HG02588 (cell line): Measurements from ENCODE around the gene KDM2A.
A peak's percentile ranks its signal among the peaks of the same experiment; 100 is the strongest.

Experiments
- ATAC-seq: cut with Tn5 transposase; IDR thresholded peaks from one replicate; pipeline ENCODE4 v1.9.1; 2021; ENCODE audit warnings: mild to moderate bottlenecking, moderate library complexity; ENCODE audit not compliant: unreplicated experiment

KDM2A gene

GRCh38 chr11:67282876-67283371 is 163.9 kb downstream of the KDM2A start:
- ATAC-seq, result no peak

- ATAC-seq, result no peak
Measured at GRCh38 chr11:67283481-67283963, 164.5 kb downstream of the KDM2A start.

GRCh38 chr11:67284811-67285540 is 165.9 kb downstream of the KDM2A start:
- no peak for ATAC-seq

- no peak for ATAC-seq
Measured at GRCh38 chr11:67285541-67286498, 166.8 kb downstream of the KDM2A start.

- ATAC-seq, result no peak
Measured at GRCh38 chr11:67286621-67287333, 167.7 kb downstream of the KDM2A start.

GRCh38 chr11:67287355-67288197 is 168.5 kb downstream of the KDM2A start:
- ATAC-seq, result no peak

GRCh38 chr11:67288198-67288451 is 169.1 kb downstream of the KDM2A start:
- ATAC-seq, result no peak

GRCh38 chr11:67288452-67289225 is 169.6 kb downstream of the KDM2A start:
- ATAC-seq, result peak; percentile 56

GRCh38 chr11:67289226-67289650 is 170.2 kb downstream of the KDM2A start, which contains the start of gene ANKRD13D:
Gene ANKRD13D, plus strand, starts transcription at chr11:67289303. Its CDS starts 158 bp downstream, at chr11:67289461.
- ATAC-seq, result no peak

- ATAC-seq, result no peak
Measured at GRCh38 chr11:67289651-67290479, 170.8 kb downstream of the KDM2A start.

GRCh38 chr11:67290801-67291200 is 171.7 kb downstream of the KDM2A start:
- ATAC-seq, result no peak

- no peak for ATAC-seq
Measured at GRCh38 chr11:67291481-67292381, 172.7 kb downstream of the KDM2A start.

- ATAC-seq, result no peak
Measured at GRCh38 chr11:67292671-67293070, 173.6 kb downstream of the KDM2A start.

- no peak for ATAC-seq
Measured at GRCh38 chr11:67293090-67293489, 174.0 kb downstream of the KDM2A start.

- no peak for ATAC-seq
Measured at GRCh38 chr11:67295846-67296245, 176.8 kb downstream of the KDM2A start.

GRCh38 chr11:67298786-67299185 is 179.7 kb downstream of the KDM2A start:
- no peak for ATAC-seq

- no peak for ATAC-seq
Measured at GRCh38 chr11:67299471-67300191, 180.6 kb downstream of the KDM2A start.
